ENCODE measurements around the gene SMARCC2.
"Not testable (repeated sequence)": the region's sequence is repeated elsewhere in the genome, so short reads cannot be mapped to it uniquely, and the experiment has no call there.

Gene SMARCC2

GRCh38 chr12:56118688-56119357, 70.5 kb downstream of the SMARCC2 start:
- TF ChIP-seq, protein P1, sequence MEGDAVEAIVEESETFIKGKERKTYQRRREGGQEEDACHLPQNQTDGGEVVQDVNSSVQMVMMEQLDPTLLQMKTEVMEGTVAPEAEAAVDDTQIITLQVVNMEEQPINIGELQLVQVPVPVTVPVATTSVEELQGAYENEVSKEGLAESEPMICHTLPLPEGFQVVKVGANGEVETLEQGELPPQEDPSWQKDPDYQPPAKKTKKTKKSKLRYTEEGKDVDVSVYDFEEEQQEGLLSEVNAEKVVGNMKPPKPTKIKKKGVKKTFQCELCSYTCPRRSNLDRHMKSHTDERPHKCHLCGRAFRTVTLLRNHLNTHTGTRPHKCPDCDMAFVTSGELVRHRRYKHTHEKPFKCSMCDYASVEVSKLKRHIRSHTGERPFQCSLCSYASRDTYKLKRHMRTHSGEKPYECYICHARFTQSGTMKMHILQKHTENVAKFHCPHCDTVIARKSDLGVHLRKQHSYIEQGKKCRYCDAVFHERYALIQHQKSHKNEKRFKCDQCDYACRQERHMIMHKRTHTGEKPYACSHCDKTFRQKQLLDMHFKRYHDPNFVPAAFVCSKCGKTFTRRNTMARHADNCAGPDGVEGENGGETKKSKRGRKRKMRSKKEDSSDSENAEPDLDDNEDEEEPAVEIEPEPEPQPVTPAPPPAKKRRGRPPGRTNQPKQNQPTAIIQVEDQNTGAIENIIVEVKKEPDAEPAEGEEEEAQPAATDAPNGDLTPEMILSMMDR (IDR thresholded peaks at IDR 0.05; ENCODE audit: low read length) = no peak
- no peak for TF ChIP-seq EZH2phosphoT487 (IDR thresholded peaks at IDR 0.05; ENCODE audit: low read length)
- TF ChIP-seq EZH2 (optimal IDR thresholded peaks at IDR 0.05; ENCODE audit: low read depth, low read length) = no peak
- H4K20me1 ChIP-seq (ENCODE audit: insufficient read depth, low read length) = no peaks in the 10 kb centered on the region
- no peaks in the 10 kb centered on the region for H3K9me2 ChIP-seq (replicated peaks; ENCODE audit: insufficient read depth, low read length)
- H3K4me3 ChIP-seq (ENCODE audit: low read length) = peak overlapping the region; percentile 94
- H2AFZ ChIP-seq (ENCODE audit: low read length) = peak overlapping the region; percentile 70
- peaks cover 32% of the 10 kb centered on the region for H3K79me2 ChIP-seq (ENCODE audit: low read length)
- peak overlapping the region; percentile 90 for H3K9ac ChIP-seq (ENCODE audit: low read length)
- peaks cover 44% of the 10 kb centered on the region for H3F3A ChIP-seq (ENCODE audit: insufficient read depth, low read length)
- no peaks in the 10 kb centered on the region for H3K27me3 ChIP-seq (replicated peaks; ENCODE audit: insufficient read depth, low read length)
- DNase-seq = no peak
- peak overlapping the region; percentile 94 for H3K4me2 ChIP-seq (ENCODE audit: low read depth, low read length)
- no peaks in the 10 kb centered on the region for H3K9me3 ChIP-seq (replicated peaks; ENCODE audit: insufficient read depth, low read length)
- peak overlapping the region; percentile 89 for H3K27ac ChIP-seq (ENCODE audit: low read length)
- no peaks in the 10 kb centered on the region for H3K36me3 ChIP-seq (replicated peaks; ENCODE audit: insufficient read depth, low read length)
- H3K4me1 ChIP-seq (ENCODE audit: low read length) = peaks cover 12% of the 10 kb centered on the region

- H3K9me2 ChIP-seq (replicated peaks; ENCODE audit: insufficient read depth, low read length) = no peaks in the 10 kb centered on the region
- H3K27ac ChIP-seq (ENCODE audit: low read length) = peak within 1 kb of the TSS; percentile 89
- H3K9ac ChIP-seq (ENCODE audit: low read length) = peak within 1 kb of the TSS; percentile 90
- no peak for TF ChIP-seq EZH2 (optimal IDR thresholded peaks at IDR 0.05; ENCODE audit: low read depth, low read length)
- no peak for TF ChIP-seq EZH2phosphoT487 (IDR thresholded peaks at IDR 0.05; ENCODE audit: low read length)
- TF ChIP-seq, protein P1 (IDR thresholded peaks at IDR 0.05; ENCODE audit: low read length) = peak; percentile 42
- H3K4me3 ChIP-seq (ENCODE audit: low read length) = peak within 1 kb of the TSS; percentile 94
- peak; percentile 100 for DNase-seq
- H3K79me2 ChIP-seq (ENCODE audit: low read length) = peaks cover 32% of the 10 kb centered on the region
- no peaks in the 10 kb centered on the region for H3K27me3 ChIP-seq (replicated peaks; ENCODE audit: insufficient read depth, low read length)
- H3F3A ChIP-seq (ENCODE audit: insufficient read depth, low read length) = peaks cover 52% of the 10 kb centered on the region
- H3K36me3 ChIP-seq (replicated peaks; ENCODE audit: insufficient read depth, low read length) = no peaks in the 10 kb centered on the region
- no peaks in the 10 kb centered on the region for H3K9me3 ChIP-seq (replicated peaks; ENCODE audit: insufficient read depth, low read length)
- peak within 1 kb of the TSS; percentile 70 for H2AFZ ChIP-seq (ENCODE audit: low read length)
- H3K4me1 ChIP-seq (ENCODE audit: low read length) = peaks cover 12% of the 10 kb centered on the region
- no peaks in the 10 kb centered on the region for H4K20me1 ChIP-seq (ENCODE audit: insufficient read depth, low read length)
- peak within 1 kb of the TSS; percentile 94 for H3K4me2 ChIP-seq (ENCODE audit: low read depth, low read length)
Measured at GRCh38 chr12:56117778-56118687, 71.2 kb downstream of the SMARCC2 start, which contains the start of gene ZC3H10. TSS of gene ZC3H10 (plus strand) at chr12:56118266. CDS start at chr12:56120563, 2,297 bp downstream.

- not testable (repeated sequence) for H3K36me3 ChIP-seq (replicated peaks; ENCODE audit: insufficient read depth, low read length); H4K20me1 ChIP-seq (ENCODE audit: insufficient read depth, low read length); H3K27me3 ChIP-seq (replicated peaks; ENCODE audit: insufficient read depth, low read length); H2AFZ ChIP-seq (ENCODE audit: low read length); DNase-seq; H3K9me3 ChIP-seq (replicated peaks; ENCODE audit: insufficient read depth, low read length); H3K9me2 ChIP-seq (replicated peaks; ENCODE audit: insufficient read depth, low read length)
- Histone ChIP-seq H3K4me3 (ENCODE audit: low read length) (peak overlapping the region; percentile 77), H3K79me2 (ENCODE audit: low read length) (peaks cover 32% of the 10 kb centered on the region), H3F3A (ENCODE audit: insufficient read depth, low read length) (peaks cover 60% of the 10 kb centered on the region), H3K27ac (ENCODE audit: low read length) (peak overlapping the region; percentile 89), H3K4me1 (ENCODE audit: low read length) (peaks cover 12% of the 10 kb centered on the region), H3K9ac (ENCODE audit: low read length) (peak overlapping the region; percentile 90), H3K4me2 (ENCODE audit: low read depth, low read length) (peak overlapping the region; percentile 74)
Measured at GRCh38 chr12:56117082-56117706, 72.1 kb downstream of the SMARCC2 start.

Measured in MM.1S (cell line).